ENCODE measurements around the gene ZNF225.

ZNF225 gene

GRCh38 chr19:44113138-44113783 is at the start of gene ZNF225 (continued):
- TF ChIP-seq CTCF (tag by site-specific recombination; IDR thresholded peaks at IDR 0.05) (peak; percentile 79; the same call in 1 of the 2 replicates), ZNF140 (tag by site-specific recombination; IDR thresholded peaks at IDR 0.05) (no peak), AEBP2 (tag by site-specific recombination; IDR thresholded peaks at IDR 0.05; ENCODE audit: borderline replicate concordance) (no peak), ZNF660 (tag by site-specific recombination; IDR thresholded peaks at IDR 0.05) (peak; percentile 88), PRDM1 (tag by site-specific recombination; IDR thresholded peaks at IDR 0.05) (no peak), ZNF18 (tag by site-specific recombination; IDR thresholded peaks at IDR 0.05) (no peak), FEZF1 (tag by site-specific recombination; IDR thresholded peaks at IDR 0.05) (no peak; the same call in 1 of the 2 replicates), SP3 (tag by site-specific recombination; IDR thresholded peaks at IDR 0.05) (peak; percentile 97), ZNF768 (tag by site-specific recombination; IDR thresholded peaks at IDR 0.05) (no peak), ZXDB (tag by site-specific recombination; IDR thresholded peaks at IDR 0.05) (peak; percentile 98), KLF10 (tag by site-specific recombination; IDR thresholded peaks at IDR 0.05) (peak; percentile 18; the same call in 1 of the 2 replicates), RBAK (tag by site-specific recombination; IDR thresholded peaks at IDR 0.05) (no peak), ZNF548 (tag by site-specific recombination; IDR thresholded peaks at IDR 0.05) (no peak), ZNF596 (tag by site-specific recombination; IDR thresholded peaks at IDR 0.05) (no peak), ZNF133 (tag by site-specific recombination; IDR thresholded peaks at IDR 0.05) (no peak), ZNF335 (tag by site-specific recombination; conservative IDR thresholded peaks at IDR 0.05) (peak; percentile 99), HOXC10 (CRISPR knock-in tag; IDR thresholded peaks at IDR 0.05) (no peak), ZNF518A (tag by site-specific recombination; conservative IDR thresholded peaks at IDR 0.05; ENCODE audit: low read depth) (peak; percentile 90), MZF1 (tag by site-specific recombination; IDR thresholded peaks at IDR 0.05; ENCODE audit: borderline replicate concordance) (peak; percentile 30), ELK4 (IDR thresholded peaks at IDR 0.05; ENCODE audit: borderline replicate concordance, low read depth, low read length) (no peak), ZNF302 (tag by site-specific recombination; IDR thresholded peaks at IDR 0.05; ENCODE audit: low read depth) (no peak), ZNF707 (tag by site-specific recombination; IDR thresholded peaks at IDR 0.05) (no peak), ZNF311 (tag by site-specific recombination; IDR thresholded peaks at IDR 0.05; ENCODE audit: borderline replicate concordance) (no peak), ZNF621 (tag by site-specific recombination; IDR thresholded peaks at IDR 0.05) (no peak), ZNF624 (tag by site-specific recombination; IDR thresholded peaks at IDR 0.05) (no peak), GLIS1 (tag by site-specific recombination; IDR thresholded peaks at IDR 0.05) (peak; percentile 76; the same call in 1 of the 2 replicates), ZNF560 (tag by site-specific recombination; IDR thresholded peaks at IDR 0.05; ENCODE audit: borderline replicate concordance) (no peak), ZEB2 (tag by site-specific recombination; IDR thresholded peaks at IDR 0.05) (peak; percentile 98), ZNF791 (tag by site-specific recombination; IDR thresholded peaks at IDR 0.05) (no peak), ZNF138 (tag by site-specific recombination; IDR thresholded peaks at IDR 0.05; ENCODE audit: borderline replicate concordance) (no peak), SCRT2 (tag by site-specific recombination; IDR thresholded peaks at IDR 0.05) (peak; percentile 100)

All from HEK293 (cell line).